ENCODE data around the gene DLX6.

Gene DLX6

DNA sequence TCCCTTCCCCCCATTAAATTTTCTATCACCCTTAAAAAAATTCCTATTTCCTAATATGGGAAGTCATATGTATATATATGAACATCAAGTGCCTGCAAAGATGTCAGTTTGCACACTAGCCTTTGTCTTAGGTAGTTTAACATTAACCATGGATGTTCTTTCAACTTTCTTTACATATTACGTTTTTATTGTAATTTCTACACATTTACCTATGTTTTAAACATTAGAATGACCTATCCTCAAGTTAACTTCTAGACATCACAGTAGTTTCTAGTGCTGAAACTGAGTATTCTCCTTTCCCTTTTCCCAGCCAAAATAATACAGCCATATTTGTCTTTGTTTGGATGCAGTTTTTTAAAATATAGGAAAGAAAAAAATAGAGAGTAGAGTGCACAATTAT lies 5.8 kb downstream of the DLX6 start:
- DNase-seq (ENCODE audit: low spot score) = no peak

DNA sequence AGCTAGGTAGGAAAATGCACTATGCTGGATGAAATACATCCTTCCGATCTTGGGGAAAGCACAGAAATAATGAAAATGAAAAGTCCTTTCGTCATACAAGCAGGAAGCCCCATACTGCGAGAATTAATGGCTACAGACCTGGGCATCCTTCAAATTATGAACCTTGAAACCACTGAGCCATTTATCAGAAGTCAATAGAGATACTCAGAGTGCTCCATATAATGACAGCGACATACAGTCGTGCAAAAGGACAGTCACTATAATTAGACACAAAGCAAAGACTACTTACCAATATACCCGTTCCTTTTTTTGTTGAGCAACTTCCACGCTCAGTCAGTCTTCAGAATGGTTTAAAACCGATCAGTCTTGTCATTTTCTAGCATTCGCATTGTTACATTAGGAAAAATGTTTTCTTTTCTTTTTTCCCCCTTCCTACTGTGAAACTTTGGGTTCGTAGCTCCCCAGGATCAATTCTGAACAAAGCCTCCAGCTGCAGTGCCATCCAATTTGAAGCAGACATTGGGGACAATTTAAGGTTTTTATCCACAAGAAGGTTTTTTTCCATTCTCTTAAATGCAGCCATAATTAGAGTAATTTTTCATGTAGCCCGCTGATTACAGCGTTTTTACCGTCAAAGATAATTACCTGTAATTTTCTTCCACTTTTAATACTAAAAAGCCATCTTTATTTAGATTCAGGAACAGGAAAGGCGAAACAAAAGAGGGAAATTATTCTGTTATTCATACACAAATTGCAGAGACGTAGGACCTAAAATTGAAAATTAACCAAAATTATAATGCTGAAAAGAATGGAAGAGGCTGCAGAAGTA lies 6.4 kb downstream of the DLX6 start:
- DNase-seq (ENCODE audit: low spot score) = no peak

DNA sequence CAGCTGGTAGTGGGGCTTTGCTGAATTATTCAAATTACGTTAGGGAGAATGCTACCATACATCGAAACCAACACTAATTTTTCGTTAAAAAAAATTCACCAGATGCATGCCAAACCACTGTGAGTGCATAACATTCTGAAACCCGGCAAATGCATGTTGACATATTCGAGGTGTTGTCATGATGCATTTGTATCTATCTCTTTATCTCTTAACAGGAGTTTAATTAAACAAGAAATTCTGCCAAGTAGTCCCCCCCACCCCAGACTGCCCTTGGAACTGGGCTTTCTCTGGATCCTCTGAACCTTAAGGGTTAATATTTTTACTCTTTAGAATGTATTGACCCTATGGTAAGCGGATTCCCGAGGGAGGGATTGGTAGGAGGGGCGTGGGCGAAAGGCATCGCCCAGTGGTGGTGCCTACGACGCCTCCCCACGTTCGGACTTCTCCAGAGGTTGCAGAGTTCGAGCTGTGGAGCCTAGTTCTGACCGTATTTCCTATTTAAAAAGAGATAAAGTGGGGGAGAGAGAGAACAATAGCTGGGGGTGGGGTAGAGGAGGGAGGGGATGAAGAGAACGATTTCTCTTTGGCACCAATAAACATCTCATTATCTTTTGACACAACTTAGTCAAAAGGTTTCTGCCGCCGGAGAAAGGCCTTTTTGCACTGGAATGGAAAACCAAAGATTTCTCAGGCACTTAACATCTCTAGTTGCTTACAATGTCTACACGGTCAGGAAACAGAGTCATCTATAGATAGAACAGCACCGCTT lies 7.2 kb downstream of the DLX6 start:
- no peak for DNase-seq (ENCODE audit: low spot score)

DNA sequence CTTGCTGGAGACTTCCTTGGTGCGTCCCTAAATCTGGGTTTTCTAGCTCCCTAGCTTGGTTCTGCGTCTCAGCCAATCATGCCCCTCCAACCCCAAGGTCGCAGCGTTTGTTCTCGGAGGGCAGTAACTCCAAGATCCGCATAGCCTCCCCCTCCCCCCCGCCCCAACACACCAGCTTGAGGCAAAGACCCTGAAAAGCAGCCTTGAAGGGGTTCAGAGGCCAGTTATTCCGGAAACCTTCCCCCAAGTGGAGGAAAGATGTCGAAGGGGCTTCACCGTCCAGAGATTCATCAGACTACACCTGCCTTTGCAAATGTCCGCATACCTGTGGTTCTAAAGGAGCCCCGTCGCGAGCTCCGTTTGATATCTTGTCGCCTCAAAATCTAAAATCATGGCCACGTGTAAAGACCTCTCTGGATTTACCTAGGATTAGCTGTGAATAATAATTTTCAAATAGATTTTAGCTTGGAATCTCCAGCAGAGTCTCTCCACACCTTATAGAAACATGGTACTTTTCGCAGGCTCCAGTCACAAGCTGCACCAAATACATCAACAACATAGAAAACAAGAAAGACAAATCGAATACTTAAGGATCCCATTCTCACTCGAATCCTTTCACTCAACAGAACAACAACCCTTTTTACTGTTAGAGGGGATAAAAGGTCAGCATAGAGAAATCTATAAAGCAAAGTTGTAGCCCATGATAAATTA lies 7.9 kb downstream of the DLX6 start:
- DNase-seq (ENCODE audit: low spot score) = no peak

DNA sequence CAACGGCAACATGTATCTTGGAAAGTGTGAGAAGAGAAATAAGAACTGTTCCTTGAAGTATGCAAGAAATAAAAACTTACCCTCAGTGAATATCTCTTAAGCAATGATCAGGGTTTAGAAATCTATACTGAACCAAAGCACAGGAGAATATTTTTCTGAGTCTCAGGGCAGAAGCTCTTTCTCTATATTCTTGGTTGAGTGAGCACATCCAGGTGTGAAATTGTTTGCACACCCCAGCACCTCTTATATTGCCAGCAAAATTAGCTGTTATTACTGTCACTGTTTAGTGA lies 8.4 kb downstream of the DLX6 start:
- no peak for DNase-seq (ENCODE audit: low spot score)

DNA sequence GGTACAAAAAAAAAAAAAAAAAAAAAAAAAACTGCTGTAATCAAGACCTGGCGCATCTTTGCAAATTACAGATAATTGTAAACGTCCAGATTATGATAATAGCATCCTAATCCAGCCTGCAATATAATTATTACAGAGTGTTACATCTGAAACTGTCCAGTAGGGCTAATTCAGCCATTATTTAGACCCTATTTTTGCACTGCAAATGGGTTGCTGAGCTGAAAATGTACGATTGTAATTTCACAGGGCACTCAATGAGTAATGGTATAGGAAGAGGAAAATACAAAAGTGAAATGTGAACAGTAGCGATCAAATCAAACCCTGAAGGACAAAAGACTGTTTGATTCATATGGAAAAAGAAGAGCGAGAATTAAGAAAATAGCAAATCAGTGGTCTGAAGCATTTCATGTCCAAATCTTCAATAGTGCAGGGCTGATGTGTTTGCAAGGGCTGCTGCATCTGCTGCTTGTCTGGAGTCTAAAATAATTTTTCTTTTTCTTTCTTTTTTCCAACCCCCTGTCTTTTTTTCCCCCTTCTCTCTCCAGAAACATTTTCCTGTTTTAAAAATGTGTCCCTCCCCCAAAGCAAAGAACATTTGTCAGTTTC lies 8.9 kb downstream of the DLX6 start:
- no peak for DNase-seq (ENCODE audit: low spot score)

DNA sequence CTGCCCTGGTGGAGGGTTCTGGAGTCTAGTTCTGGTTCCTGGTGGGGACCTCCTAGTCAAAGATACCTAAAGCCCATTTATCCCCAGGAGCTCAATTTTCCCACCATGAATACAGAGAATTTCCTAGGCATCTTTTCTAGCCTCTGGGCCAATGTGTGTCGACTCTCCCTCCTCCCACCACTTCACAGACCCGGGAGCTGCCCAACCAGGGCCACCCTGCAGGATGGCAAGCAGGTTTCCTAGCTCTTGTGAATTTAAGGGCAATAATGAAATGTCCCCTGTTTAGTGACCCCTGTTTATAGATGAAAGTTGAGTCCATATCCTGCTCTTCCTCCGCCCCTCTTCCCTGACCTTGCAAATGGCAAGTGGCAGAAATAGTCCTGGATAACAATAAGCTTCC lies 9.9 kb downstream of the DLX6 start:
- no peak for DNase-seq (ENCODE audit: low spot score)

DNA sequence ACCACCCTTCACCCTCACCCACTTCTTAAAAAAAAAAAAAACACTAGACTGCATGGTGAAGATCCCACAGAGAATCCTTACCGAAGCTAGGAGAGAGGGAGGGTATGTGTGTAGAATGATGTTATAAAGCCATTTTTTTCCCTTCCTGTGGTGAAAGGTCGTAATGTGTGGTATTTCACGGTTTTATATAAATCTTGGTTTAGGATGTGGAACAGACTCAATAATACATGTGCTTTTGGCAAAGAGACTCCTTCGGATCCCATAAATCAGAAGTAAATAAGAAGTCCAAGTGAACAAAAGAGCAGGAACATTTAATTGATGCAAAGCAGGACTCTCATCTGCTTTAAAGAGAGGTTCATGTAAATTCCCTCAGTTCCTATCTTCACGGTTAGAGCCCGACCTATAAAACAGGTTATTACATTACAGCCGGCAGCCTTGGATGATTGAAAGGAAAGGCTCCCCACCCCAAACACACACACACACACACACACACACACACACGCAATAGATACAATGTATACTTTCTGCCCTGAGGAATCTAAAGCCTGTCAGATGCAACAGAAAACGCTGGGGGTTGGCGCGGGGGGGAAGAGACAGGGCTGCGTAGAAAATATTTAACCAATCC lies 10.5 kb downstream of the DLX6 start:
- DNase-seq (ENCODE audit: low spot score) = no peak

DNA sequence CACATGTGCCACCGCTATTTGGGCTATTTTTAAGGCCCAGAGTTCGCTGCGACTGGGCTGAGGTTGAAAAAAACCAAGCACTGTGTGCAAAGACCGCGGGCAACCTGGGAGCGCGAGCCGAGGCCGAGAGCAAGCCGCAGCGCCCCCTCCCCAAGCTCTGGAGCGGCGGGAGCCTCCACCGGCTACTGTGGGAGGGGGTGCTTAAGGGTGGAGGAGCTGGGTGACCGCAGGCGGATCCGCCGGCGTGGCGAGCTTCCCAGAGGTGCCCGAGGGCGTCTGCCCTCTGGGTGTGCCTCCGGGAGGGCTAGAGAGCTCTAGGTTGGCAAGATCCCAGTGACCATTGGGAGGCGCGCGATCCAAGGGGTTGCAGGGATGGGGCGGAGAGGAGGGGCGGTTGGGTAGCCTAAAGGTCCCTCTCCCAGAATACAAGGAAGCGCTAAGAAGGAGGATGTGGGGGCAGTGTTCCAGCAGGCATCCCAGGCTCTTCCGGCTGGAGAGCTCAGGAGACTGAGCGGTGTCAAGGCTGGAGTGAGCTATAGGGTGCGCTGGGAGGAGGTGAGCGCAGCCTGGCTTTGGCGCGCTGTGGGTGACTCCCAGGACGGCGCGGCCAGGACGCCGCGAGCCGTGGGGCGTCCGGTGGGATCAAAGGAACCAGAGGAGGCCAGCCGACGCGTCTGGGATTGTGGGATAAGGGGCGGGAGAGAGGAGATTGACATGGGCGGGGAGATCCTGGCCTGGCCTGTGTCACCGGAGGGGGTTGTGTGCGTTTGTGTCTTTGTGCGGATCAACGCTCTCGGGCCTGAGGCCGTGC lies 11.2 kb downstream of the DLX6 start:
- DNase-seq (ENCODE audit: low spot score) = no peak

DNA sequence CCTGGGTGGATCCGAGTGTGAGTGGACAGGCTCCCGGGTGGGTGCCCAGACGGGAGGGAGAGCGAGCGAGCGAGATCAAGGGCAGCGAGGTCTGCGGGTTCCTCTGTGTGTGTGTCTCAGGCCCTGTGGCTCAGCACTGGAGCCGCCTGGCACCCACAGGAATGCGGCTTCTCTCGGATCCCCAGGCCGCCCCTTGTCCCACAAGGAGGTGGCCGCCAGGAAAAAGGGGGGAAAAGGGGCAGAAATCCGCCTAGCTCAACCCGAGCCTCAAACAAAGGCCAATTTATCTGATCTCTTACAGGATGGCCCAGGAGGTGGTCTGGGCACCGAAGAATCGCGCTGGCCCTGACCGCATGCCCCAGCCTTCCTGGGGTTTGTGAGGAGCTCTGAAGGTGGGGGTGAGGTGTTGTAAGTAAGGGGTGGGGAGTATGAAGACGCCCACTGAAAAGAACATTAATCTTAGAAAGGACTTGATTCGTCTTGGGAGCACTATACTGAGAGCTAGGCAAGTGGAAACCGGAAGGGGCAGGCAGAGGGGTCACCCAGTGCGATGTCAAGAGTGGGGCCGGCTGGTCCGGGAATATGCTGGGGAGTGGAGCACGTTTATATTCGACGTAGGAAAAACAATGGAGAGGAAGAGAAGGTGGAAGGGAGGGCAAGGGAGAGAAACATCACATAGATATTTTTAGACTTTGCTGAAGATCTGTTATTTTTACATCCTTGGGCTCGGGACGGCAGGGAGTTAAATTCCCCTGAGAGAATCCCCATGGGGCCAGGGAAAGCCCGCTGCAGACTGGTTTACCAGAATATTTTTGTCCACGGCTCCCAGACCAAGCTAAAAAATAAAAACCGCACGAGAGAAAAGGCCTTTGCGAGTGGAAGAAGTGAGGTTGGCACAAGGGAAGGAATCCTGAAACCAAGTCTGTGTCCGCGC lies 12.1 kb downstream of the DLX6 start:
- DNase-seq (ENCODE audit: low spot score) = no peak

DNA sequence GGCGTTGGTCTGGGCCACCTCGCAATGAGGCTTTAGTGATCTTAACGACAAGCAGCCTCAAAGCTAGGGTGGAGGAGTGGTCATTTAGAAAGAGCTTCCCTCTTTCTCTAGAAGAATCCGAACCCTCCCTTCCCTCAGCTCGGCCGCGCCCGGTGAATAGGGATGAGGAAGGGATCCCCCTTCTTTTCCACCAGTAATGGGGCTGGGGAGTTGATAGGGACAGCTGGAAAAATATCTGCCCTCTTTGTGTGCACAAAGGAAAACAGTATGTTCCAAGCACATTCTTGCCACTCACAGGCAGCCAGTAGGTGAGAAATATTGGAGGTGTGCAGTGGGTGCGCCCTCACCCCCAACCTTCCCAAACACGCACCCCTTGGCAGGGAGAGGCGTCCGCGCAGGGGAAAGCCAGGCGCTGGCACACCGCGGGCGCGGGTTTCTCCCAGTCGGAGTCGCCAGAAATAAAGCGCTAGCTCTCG lies 12.8 kb downstream of the DLX6 start:
- DNase-seq (ENCODE audit: low spot score) = no peak

DNA sequence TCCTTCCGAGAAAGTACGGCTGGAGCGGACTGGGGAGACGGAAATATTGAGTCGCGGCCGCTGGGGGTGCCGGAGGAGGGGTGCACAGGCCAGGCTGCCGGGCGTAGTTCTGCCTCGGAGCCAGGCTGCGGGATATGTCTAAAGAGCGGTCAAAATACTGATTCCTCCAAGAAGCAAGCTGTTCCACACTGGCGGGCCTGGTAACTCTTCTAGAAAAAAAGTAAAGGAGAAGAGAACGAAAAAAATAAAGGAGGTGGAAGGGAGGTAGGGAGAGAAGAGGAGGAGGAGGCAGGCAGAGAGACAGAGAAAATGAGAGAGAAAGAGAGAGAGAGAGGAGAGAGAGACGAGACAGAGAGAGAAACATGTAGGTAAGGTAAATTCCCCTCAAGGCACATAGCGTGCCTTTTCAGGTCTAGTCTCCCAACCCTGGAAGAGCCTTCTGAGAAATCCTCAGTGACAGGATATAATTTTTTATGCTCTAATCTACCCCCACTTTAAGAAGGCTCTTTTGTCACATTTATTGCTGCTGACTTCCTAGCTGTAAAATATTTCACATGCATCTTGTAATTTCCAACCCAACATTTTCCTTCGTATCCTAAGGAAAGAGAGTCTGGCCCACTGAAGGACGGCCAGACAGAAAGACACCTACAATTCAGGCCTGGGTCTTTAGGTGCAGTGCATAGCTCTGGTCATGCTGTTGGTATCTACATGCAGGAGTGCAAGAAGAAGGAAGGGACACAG lies 13.6 kb downstream of the DLX6 start:
- DNase-seq (ENCODE audit: low spot score) = no peak

DNA sequence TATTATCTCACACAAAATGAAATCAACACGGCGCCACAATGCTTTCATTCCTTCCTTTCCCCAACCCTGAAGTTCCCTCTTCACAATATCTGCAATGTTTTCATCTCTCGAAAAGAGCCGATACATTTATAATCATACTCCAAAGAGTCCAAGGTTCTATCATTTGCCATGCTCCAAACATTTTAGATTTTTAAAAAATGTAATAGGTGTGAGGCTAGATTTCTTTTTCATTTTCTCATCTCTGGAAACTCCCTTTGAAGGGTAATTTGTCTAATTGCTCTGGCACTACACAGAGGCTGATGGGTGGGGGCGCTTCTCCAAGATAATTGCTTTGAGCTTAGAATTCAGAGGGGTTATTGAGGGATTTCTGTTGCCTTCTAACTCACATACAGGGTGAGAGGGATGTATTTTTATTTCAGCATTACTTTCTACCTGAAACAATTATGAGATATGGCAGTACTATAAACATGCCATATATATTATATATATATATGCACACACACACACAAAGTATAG lies 14.4 kb downstream of the DLX6 start:
- DNase-seq (ENCODE audit: low spot score) = no peak

DNA sequence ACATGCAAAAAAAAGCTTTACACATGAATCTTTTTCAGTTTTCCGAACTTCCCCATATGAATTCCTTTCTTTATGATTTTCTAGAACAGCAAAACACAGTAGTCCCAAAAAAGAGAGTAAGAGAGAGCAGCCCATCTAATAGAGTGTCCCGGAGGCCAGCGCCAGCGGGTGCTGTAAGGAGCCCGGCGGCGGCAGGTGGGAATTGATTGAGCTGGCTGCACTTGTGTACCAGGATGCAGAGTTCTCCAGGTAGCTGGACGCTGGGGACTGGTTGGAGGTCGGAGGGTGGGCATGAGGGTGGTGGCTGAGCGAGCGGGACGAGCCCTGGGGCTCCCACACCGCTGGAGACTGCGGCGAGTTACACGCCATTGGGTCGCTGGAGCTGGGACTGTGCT lies 15.2 kb downstream of the DLX6 start:
- no peak for DNase-seq (ENCODE audit: low spot score)

DNA sequence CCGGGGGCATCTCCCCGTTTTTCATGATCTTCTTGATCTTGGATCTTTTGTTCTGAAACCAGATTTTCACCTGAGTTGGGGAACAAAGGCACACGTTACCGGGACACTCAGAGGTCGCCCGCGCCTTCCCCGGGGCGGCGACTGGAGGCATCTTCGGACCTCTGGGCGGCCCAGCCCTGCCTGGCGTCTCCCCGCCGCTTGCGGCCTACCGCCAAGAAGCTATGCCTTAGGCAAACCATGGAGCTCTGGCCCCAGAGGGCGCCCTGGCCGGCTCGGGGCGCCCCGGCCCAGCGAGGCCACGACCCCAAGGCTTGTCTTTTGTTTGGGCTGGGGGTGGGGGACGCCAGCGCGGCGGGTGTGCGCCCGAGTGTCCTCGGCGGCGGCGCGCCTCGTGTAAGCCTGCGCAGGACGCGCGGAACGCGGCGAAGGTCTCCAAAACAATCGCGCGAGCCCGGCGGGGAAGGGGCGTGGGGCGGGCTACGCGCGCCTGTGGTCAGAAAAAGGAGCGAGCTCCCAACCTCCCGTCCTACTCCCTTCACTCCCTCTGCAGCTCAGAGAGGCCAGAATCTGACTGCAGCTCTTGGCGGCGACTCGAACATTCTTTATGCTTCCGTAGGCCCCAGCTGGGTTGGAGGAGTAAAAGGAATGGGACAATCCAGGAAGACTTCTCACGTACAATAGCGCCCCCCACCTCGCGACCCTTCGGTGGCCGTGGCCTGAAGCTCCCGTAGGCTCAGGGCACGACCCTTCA lies 15.8 kb downstream of the DLX6 start:
- no peak for DNase-seq (ENCODE audit: low spot score)

DNA sequence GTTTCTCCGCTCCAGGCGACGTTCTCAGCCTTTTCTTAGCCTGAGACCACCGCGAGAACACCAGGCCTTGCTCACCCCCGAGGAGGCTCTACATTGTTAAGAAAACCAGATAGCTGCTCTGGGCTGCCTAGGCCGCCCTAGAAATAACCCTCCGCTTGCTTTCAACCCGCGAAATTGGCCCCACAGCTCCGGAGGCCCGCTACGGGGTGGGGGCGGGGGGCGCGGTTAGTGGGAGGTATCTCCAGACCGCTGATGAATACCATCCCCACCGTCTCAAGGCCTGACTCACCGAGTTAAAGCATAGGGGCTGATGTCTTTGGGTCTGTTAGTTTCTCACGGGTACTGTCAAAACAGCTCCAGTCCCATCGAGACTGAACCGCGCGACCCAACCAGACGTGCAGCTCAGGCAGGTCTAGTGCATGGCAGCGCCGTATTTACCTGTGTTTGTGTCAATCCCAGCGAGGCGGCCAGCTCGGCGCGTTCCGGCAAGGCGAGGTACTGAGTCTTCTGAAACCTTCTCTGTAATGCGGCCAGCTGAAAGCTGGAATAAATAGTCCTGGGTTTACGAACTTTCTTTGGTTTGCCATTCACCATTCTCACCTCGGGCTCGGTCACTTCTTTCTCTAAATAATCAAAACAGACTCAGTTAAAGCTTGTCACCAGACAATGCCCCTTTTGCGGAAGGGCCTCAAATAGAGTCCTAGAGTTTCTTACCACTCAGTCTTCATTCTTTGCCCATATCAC lies 16.6 kb downstream of the DLX6 start:
- no peak for DNase-seq (ENCODE audit: low spot score)

DNA sequence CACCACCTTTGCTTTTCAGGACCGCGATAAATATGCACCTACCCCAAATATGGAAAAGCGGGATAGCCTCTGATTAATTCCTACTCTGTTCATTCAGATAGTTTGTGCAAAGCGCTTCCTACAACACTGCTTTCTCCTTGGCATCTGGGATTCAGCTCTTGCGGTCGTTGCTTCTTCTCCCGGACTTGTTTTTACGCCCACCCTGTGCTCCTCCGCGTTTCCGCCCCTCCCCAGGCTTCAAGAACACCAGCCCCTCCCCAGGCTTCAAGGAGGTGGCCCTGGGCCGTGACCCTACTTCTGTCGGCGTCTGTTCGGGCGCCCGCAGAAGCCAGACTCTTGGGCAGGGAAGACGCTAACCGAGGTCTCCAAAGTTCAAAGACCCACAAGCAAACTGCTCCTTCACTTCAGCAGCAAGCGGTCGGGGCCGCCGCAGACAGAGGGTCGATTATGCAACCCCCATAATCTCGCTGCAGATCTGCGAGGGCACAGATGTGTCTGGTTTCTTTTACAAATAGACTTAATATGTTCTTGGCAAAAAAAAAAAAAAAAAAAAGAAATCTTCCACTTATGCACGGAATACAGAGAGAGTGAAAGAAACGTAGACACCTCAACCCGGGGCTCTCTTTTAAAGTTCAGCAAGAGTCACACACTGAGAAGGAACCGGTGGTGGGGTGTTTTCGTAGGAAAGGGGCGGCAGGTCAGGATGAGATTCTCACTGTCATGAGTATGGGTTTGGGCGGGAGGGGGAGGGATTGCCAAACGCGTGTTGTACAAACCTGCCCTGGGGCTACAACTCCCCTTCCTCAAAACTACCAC lies 17.3 kb downstream of the DLX6 start:
- no peak for DNase-seq (ENCODE audit: low spot score)
